ENCODE data around the gene AKR1C2.
"Not testable (repeated sequence)": the region's sequence is repeated elsewhere in the genome, so short reads cannot be mapped to it uniquely, and the experiment has no call there.

GRCh38 chr10:4970362-4970761 is 33.3 kb downstream of the AKR1C2 start:
- not testable (repeated sequence) for TF ChIP-seq CTCF (conservative IDR thresholded peaks at IDR 0.05; ENCODE audit: low read length); EZH2phosphoT487 (IDR thresholded peaks at IDR 0.05; ENCODE audit: borderline replicate concordance)
